Type B pancreatic cell (in vitro differentiated cells): ENCODE results near the gene PHB1. TPM values are rescaled to one million over a fixed set of nuclear protein-coding genes. Genes with fewer than 3 reads are reported as not detected.

Source experiments
- DNase-seq: peaks from one replicate; pipeline ENCODE4 v3.0.0; 2021; ENCODE audit warnings: mixed read lengths; ENCODE audit not compliant: unreplicated experiment; ENCODE audit errors: extremely low spot score
- H3K27ac Mint-ChIP-seq: 2 replicates; pipeline ENCODE4 v1.8.0; 2021; ENCODE audit warnings: mild to moderate bottlenecking, mixed read lengths
- H3K27me3 Mint-ChIP-seq: 2 replicates; pipeline ENCODE4 v1.8.0; 2021; ENCODE audit warnings: mixed read lengths
- H3K36me3 Mint-ChIP-seq: 2 replicates; pipeline ENCODE4 v1.8.0; 2021; ENCODE audit warnings: mixed read lengths
- H3K4me1 Mint-ChIP-seq: one replicate; pipeline ENCODE4 v1.8.0; 2021; ENCODE audit warnings: mixed read lengths; ENCODE audit not compliant: unreplicated experiment
- H3K4me3 Mint-ChIP-seq: 2 replicates; pipeline ENCODE4 v1.8.0; 2021; ENCODE audit warnings: mild to moderate bottlenecking, mixed read lengths
- H3K9me3 Mint-ChIP-seq: 2 replicates; pipeline ENCODE4 v1.8.0; 2021; ENCODE audit warnings: mixed read lengths
- CTCF ChIP-seq: fragments of 200-600 bp; sonication (generic); conservative IDR thresholded peaks from 2 replicates; pipeline ENCODE4 v1.5.0; 2021; ENCODE audit warnings: antibody characterized with exemption, mild to moderate bottlenecking
- total RNA-seq: library from RNA; stranded (reverse); gene quantifications from 2 replicates; pipeline ENCODE4 v1.2.1, GENCODE V29; 2021; ENCODE audit warnings: low replicate concordance

PHB1 gene
- total RNA-seq, 1 donor from 2014 or later: 231 TPM

GRCh38 chr17:49457564-49458535 is 43.2 kb upstream of the PHB1 start:
- no peak for DNase-seq
- no peak overlapping the region for H3K4me3 Mint-ChIP-seq
- peaks cover 64% of the 10 kb centered on the region for H3K27me3 Mint-ChIP-seq
- H3K9me3 Mint-ChIP-seq: no peaks in the 10 kb centered on the region
- TF ChIP-seq CTCF: no peak
- H3K4me1 Mint-ChIP-seq: peaks cover 36% of the 10 kb centered on the region
- no peaks in the 10 kb centered on the region for H3K36me3 Mint-ChIP-seq
- H3K27ac Mint-ChIP-seq: no peak overlapping the region

- H3K9me3 Mint-ChIP-seq: no peaks in the 10 kb centered on the region
- DNase-seq: no peak
- H3K27me3 Mint-ChIP-seq: peaks cover 56% of the 10 kb centered on the region
- peak overlapping the region; percentile 74 for H3K27ac Mint-ChIP-seq
- peaks cover 36% of the 10 kb centered on the region for H3K4me1 Mint-ChIP-seq
- H3K4me3 Mint-ChIP-seq: no peak overlapping the region
- no peaks in the 10 kb centered on the region for H3K36me3 Mint-ChIP-seq
- no peak for TF ChIP-seq CTCF
These were observed 41.7 kb upstream of the PHB1 start for GRCh38 chr17:49456183-49456965.

GRCh38 chr17:49455272-49455861 is 40.7 kb upstream of the PHB1 start:
- Mint-ChIP-seq H3K4me1 (peaks cover 36% of the 10 kb centered on the region), H3K9me3 (no peaks in the 10 kb centered on the region), H3K27me3 (peaks cover 49% of the 10 kb centered on the region), H3K27ac (no peak overlapping the region), H3K4me3 (no peak overlapping the region), H3K36me3 (no peaks in the 10 kb centered on the region)
- no peak for TF ChIP-seq CTCF
- no peak for DNase-seq

GRCh38 chr17:49454050-49454449 is 39.4 kb upstream of the PHB1 start:
- Mint-ChIP-seq H3K4me1 (peaks cover 27% of the 10 kb centered on the region), H3K27ac (no peak overlapping the region), H3K4me3 (no peak overlapping the region), H3K36me3 (no peaks in the 10 kb centered on the region), H3K9me3 (no peaks in the 10 kb centered on the region), H3K27me3 (peaks cover 37% of the 10 kb centered on the region)
- TF ChIP-seq CTCF: no peak
- DNase-seq: no peak

GRCh38 chr17:49452661-49453060 is 38.0 kb upstream of the PHB1 start:
- no peaks in the 10 kb centered on the region for H3K36me3 Mint-ChIP-seq
- H3K9me3 Mint-ChIP-seq: no peaks in the 10 kb centered on the region
- TF ChIP-seq CTCF: no peak
- H3K27me3 Mint-ChIP-seq: peaks cover 26% of the 10 kb centered on the region
- no peak overlapping the region for H3K4me3 Mint-ChIP-seq
- no peak overlapping the region for H3K27ac Mint-ChIP-seq
- DNase-seq: no peak
- peaks cover 23% of the 10 kb centered on the region for H3K4me1 Mint-ChIP-seq
